Caki2 (cell line): ENCODE results near the gene KLHL29. TPM values are rescaled to one million over a fixed set of nuclear protein-coding genes. Genes with fewer than 3 reads are reported as not detected.
"Not testable (repeated sequence)": the region's sequence is repeated elsewhere in the genome, so short reads cannot be mapped to it uniquely, and the experiment has no call there.

Source experiments
- DNase-seq: peaks from one replicate; pipeline ENCODE4 v3.0.0-alpha.2; 2015; ENCODE audit warnings: low read depth
- in situ Hi-C: cut with HindIII; loops from 2 replicates; pipeline ENCODE4 v1.10.0; 2016; ENCODE audit warnings: low sequenced_read_pairs, low pct_unique_long_range_greater_than_20kb, mixed read lengths
- total RNA-seq: library from RNA; depleted of rRNA; stranded (reverse); fragments of >200 nt; shearing (Covaris generic); gene quantifications from 2 replicates; pipeline ENCODE4 v1.2.3, GENCODE V29; 2014; ENCODE audit warnings: low replicate concordance

KLHL29 gene
- total RNA-seq, 1 experiment from 2014 or later = 1.4 TPM

DNA sequence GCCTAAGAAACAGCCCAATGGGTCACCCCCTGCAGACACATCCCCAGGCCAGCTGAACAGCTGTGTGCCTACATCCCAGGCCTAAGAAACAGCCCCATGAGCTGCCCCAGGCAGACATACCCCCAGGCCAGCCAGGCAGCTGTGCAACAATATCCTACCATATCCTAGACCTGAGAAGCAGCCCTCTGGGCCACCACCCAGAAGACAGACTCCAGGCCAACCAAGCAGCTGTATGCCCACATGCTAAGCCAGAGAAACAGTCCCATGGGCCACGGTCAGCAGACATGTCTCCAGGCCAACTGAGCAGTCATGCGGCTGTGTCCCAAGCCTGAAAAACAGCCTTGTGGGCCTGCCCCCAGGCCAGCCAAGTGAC is 336.5 kb downstream of the KLHL29 start:
- DNase-seq = no peak
- in situ Hi-C loops = no loop called here

DNA sequence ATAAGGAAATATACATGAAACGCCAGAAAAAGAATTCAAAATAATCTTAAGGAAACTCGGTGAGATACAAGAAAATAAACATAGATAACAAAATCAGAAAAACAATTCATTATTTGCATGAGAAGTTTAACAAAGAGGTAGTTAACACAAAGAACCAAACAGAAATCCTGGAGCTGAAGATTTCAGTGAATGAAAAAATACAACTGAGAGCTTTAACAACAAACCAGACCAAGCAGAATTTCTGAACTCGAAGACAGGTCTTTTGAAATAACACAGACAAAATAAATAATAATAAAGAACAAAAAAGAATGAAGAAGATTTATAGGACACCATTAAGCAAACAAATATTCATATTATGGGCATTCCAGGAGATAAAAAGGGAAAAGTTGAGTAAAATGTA is 337.3 kb downstream of the KLHL29 start:
- in situ Hi-C loops = no loop called here
- DNase-seq = no peak

DNA sequence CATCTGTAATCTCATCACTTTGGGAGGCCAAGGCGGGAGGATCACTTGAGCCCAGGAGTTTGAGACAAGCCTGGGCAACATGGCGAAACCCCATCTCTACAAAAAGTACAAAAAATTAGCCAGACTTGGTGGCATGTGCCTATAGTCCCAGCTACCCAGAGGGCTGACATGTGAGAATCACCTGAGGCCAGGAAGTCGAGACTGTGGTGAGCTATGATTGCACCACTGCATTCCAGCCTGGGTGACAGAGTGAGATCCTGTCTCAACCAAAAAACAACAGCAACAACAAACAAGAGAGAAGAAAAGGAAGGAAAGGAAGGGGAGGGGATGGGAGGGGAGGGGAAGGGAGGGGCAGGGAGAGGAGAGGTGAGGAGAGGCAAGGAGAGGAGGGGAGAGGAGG is 338.1 kb downstream of the KLHL29 start:
- in situ Hi-C loops, DNase-seq: not testable (repeated sequence)

DNA sequence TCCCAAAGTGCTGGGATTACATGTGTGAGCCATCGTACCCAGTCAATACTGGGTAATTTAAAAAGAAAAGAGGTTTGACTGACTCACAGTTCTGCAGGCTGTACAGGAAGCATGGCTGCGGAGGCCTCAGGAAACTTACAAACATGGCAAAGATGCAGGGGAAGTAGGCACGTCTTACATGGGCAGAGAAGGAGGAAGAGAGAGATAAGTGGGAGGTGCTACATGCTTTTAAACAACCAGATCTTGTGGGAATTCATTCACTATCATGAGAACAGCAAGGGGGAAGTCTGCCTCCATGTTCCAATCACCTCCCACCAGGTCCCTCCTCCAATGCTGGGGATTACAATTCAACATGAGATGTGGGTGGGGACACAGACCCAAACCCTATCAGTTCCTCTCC is 349.4 kb downstream of the KLHL29 start:
- DNase-seq = no peak
- in situ Hi-C loops = no loop called here

DNA sequence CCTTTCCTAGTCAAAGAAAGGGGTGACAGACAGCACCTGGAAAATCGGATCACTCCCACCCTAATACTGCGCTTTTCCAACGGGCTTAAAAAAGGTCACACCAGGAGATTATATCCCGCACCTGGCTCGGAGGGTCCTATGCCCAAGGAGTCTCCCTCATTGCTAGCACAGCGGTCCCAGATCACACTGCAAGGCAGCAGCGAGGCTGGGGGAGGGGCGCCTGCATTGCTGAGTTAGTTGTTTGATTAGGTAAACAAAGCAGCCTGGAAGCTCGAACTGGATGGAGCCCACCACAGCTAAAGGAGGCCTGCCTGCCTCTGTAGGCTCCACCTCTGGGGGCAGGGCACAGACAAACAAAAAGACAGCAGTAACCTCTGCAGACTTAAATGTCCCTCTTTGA is 351.8 kb downstream of the KLHL29 start:
- DNase-seq, in situ Hi-C loops: not testable (repeated sequence)

DNA sequence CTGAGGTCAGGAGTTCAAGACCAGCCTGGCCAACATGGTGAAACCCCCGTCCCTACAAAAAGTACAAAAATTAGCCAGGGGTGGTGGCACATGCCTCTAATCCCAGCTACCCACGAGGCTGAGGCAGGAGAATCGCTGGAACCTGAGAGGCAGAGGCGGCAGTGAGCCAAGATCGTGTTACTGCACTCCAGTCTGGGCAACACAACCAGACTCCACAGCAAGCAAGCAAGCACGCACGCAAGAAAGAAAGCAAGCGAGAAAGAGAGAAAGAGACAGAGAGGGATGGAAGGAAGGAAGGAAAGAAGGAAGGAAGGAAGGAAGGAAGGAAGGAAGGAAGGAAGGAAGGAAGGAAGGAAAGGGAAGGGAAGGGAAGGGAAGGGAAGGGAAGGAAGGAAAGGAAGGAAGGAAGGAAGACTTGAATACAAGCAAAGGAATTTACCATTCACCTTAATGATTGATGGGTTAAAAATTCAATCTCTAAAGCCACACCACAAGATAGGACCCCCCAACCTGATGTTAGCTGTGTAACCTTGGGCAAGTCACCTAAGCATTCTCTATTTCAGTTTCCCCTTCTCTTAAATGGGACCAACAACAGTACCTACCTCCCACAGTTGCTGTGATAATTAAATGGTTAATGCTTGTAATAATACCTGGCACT is 360.2 kb downstream of the KLHL29 start:
- in situ Hi-C loops = no loop called here
- DNase-seq = no peak

DNA sequence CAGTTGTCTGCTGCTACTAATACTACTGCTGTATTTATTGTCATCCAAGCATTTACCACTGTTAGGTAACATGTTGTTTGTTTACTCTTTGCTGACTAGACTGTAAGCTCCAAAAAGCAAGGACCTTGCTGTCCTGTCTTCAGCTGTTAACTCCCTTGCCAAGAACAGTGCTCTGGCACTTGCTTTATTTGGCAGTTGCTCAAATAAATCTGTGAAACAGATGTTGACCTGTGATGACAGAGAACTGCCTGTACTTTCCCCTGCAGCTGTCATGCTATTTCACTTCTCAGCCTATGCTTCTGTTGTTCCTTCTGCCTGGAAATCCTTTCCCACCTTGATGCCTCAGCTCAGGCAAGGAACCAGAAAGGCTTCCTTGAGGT is 360.7 kb downstream of the KLHL29 start:
- DNase-seq = peak; percentile 2
- in situ Hi-C loops = no loop called here

DNA sequence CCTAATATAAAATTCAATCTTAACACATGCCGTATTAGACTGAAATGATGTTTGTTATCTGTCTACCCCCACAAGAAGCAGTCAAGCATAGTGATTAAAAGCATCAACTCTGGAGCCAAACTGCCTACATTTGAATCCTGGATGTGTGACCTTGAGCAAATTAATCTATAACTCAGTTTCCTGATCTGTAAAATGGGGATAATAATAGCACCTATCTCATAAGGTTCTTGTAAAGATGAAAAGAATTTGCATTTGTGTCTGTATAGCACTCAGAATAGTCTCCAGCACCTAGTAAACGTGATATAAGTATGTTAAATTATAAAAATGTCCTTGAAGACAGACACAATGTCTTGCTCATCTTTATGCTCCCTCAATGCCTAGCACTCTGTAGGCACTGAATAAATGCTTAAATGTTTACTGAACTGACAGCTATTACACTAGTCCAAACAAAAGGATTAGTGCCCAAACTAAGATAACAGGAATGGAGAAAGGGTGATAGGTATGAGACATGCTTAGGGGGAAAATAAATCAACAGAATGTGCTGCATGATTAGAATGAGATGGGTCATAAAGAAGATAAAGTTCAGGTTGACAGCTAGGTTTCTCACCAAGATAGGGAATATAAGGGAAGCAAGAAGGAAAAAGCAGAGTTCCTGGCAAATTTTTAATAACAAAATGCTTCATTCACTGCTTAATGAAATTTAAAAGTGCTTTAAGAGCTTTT is 361.3 kb downstream of the KLHL29 start:
- in situ Hi-C loops = no loop called here
- DNase-seq = no peak

DNA sequence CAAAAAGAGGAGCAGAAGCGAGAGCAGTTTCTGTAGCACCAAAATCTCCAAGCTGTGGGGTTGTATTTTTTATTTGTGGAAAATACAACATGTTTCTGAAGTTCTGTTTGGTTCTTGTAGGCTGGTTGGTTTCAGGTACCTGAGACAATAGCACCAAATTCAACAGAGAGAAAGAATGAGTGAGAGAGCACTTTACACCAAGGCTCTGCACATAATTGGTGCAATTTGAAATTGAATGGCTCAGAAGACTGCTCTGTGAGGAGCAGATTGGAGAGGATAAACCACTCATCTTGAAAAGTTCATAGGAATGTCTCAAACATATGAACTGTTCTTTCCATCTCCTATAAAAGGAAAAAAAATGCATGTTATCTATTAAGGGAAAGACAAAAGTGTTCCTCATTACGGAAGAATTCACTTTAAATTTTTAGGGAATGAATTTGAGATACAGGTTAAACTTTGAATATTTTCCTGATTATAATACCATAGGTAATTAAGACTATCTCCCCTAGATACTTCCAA is 366.8 kb downstream of the KLHL29 start:
- in situ Hi-C loops = no loop called here
- no peak for DNase-seq

DNA sequence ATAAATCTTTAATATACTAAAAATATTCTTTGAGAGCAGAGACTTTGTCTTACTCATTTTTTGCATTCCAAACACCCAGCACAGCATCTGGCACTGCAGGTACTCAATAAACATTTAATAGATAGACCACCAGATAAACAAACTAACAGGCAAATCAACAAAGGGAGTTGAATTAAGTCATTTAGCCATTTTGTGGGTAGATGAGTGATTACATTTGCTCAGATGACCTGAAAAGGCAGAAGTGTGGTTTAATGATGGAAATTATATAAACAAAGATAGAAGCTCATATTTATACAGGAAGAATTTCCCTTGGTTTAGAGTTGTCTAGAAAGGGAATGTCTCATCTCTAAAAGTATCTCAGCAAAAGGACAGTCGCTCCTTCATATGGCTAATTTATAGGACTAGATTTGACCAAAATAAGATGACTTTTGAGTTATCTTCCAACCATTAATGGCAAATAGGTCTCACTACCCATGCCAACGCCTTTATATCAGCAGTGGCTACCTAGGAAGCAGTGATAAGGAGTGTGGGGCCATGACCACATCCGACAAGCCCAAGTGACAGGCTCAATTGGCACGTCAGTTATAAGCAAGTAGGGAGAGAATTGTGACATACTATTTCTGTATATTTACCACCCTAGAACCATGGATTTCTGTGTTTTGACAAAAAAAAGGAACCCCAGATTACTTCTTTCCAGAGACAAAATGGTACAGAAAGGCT is 368.5 kb downstream of the KLHL29 start:
- no peak for DNase-seq
- in situ Hi-C loops = no loop called here

DNA sequence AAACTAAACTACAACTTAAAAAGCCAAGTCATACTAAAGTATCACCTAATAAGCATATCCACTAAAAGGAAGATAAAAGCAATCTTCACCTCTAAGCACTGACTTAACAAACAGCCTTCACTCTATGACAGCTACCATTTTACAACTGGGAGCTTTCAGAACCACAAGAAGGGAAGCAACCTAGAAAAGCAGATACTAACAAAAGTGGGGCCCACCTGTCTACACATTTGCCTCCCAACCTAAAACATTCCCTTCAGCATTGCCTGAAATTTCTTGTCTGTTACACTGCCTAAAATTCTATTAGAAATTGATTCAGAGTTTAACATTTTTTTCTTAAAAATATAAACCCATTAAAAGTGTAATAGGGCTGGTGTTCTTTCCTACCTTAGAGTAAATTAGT is 370.0 kb downstream of the KLHL29 start:
- in situ Hi-C loops = no loop called here
- no peak for DNase-seq

DNA sequence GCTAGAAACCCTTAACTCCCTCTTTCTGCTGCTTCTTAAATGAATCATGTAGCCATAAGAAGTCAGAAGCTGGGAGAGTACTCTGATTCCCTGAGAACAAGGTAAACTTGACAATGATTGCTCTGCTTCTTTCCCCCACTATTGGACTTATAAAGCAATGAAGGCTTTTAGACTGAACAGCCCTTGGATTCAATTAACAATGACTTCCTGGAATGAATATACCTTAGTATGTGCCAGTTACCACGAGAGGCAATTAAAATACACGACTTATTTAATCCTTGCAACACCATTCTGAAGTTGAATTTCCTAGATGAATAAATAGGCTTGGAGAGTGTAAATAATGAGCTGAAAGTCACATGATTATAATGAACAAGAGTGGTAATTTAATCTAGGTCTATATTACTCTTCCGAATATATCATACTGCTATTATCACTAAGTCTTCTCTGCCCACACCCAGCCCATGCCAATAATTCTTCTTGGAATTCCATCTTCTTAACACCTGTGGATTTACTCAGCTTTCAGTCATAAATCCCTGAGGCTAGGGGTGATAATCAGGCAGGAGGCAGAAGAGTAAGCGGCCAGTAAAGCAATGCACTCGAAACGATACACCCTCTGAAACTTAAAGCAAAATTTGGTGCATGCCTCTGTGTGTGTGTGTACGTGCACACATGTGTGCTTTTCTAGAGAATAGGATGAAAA is 371.8 kb downstream of the KLHL29 start:
- no peak for DNase-seq
- in situ Hi-C loops = no loop called here

DNA sequence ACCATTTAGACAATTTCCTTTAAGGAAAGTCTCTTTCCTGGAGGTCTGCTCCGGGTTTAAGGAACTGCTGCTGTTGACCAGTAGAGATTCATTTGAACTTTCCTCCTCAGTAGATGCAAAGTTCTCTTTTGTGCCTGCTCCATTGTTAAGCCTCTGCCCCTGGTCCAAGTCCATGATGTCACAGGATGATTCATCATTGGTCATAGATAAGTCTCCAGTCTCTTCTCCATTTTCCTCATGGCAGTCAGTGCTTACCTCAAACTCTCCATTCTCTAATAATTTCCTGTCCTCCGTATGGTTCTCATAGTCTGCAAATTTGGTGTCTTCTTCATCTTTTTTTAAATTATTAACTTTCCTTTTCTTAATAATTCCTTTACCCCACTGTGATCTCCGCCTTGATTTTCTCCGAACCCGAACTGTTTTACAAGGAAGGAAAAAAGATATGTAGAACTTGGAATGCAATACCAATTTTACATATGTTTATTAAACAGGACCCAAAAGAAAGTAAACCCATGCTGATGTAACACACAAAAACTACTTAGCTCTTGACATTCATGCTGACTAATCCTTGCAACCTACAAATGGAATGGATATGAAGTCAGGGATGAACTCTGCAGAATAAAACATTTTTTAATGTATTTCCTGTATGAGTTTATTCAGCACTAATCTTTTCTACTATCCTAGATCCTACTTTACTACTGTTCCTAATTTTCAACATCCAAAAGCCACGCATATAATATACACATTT is 372.9 kb downstream of the KLHL29 start:
- DNase-seq = peak; percentile 44
- in situ Hi-C loops = no loop called here
